Peyer's patch (tissue), 4 donors: Measurements from ENCODE around the gene ENPP1. TPM values are rescaled to one million over a fixed set of nuclear protein-coding genes. Genes with fewer than 3 reads are reported as not detected.

Experiments
- DNase-seq, 3 donors: peaks; one replicate each; pipeline ENCODE4 v3.0.0-alpha.2; 2017 to 2019
- H3K27ac ChIP-seq, 4 donors: fragments of 200-600 bp; sonication (generic); one replicate each; pipeline ENCODE4 v1.5.1; 2016 to 2019
- H3K27me3 ChIP-seq, 2 donors: fragments of 200-600 bp; sonication (generic); one replicate each; pipeline ENCODE4 v1.5.1; 2019
- H3K36me3 ChIP-seq, 3 donors: fragments of 200-600 bp; sonication (generic); one replicate each; pipeline ENCODE4 v1.5.1; 2016 to 2019
- H3K4me1 ChIP-seq, 4 donors: fragments of 200-600 bp; sonication (generic); one replicate each; pipeline ENCODE4 v1.5.1; 2016 to 2019
- H3K4me3 ChIP-seq, 4 donors: fragments of 200-600 bp; sonication (generic); 1 replicate in 3 of 4; 2 replicates in 1 of 4; pipeline ENCODE4 v1.5.1; 2016 to 2019; ENCODE audit warnings: mild to moderate bottlenecking in 1 of 4
- H3K9me3 ChIP-seq, 4 donors: fragments of 200-600 bp; sonication (generic); one replicate each; pipeline ENCODE4 v1.5.1; 2016 to 2019; ENCODE audit warnings: mild to moderate bottlenecking in 1 of 4
- CTCF ChIP-seq, 6 experiments: fragments of 450-650 bp in 4 of 6; fragments of 200-600 bp in 2 of 6; sonication (generic) in 1 of 6; IDR thresholded peaks; one replicate each; pipeline ENCODE4 v1.5.1; 2017 to 2019; ENCODE audit warnings: antibody characterized with exemption in 6 of 6, mild to moderate bottlenecking in 3 of 6, moderate library complexity in 1 of 6
- POLR2A ChIP-seq, 2 donors: fragments of 450-650 bp; IDR thresholded peaks; one replicate each; pipeline ENCODE4 v1.5.1; 2017; ENCODE audit warnings: antibody characterized with exemption in 2 of 2, mild to moderate bottlenecking in 2 of 2, moderate library complexity in 2 of 2
- total RNA-seq, 4 donors: library from RNA; depleted of rRNA; stranded (reverse); fragments of >200 nt; gene quantifications; one replicate each; pipeline ENCODE4 v1.1.0, GENCODE V29; 2016

The ENPP1 gene
- total RNA-seq, 4 donors from 2014 or later = 1.7 to 9.4 (median 7.1) TPM

DNA sequence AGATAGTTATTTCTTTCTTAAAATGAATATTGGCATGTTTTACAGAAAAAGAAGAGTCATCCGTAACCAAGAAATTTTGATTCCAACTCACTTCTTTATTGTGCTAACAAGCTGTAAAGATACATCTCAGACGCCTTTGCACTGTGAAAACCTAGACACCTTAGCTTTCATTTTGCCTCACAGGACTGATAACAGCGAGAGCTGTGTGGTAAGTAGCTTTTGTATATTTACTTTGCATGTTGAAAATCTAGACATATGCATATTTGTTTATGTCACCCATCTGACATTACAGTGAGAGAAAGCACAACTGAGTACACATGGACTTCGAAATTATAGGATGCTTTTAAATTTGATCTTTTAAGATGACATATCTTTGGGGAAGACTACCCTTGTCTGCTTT lies 78.7 kb downstream of the ENPP1 start:
- TF ChIP-seq POLR2A (IDR thresholded peaks at IDR 0.05) (no peak), CTCF (IDR thresholded peaks at IDR 0.05) (no peak)
- Histone ChIP-seq H3K36me3 (no peaks in the 10 kb centered on the region), H3K4me1 (no peaks in the 10 kb centered on the region), H3K4me3 (no peak overlapping the region), H3K9me3 (no peaks in the 10 kb centered on the region), H3K27me3 (no peaks in the 10 kb centered on the region), H3K27ac (no peak overlapping the region)
- DNase-seq = no peak

DNA sequence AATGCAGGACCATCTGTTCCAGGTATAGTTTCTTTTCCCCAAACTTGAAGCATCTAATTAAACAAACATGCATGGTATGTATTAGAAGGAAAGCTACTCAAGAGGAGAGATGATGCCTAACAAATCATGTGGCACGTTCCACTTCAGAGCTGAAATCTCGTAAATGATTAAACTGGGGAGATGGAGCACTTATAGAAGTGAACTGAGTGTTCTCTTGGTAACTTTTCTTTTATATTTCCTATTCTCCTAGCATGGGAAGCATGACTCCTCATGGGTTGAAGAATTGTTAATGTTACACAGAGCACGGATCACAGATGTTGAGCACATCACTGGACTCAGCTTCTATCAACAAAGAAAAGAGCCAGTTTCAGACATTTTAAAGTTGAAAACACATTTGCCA lies 82.3 kb downstream of the ENPP1 start:
- H3K9me3 ChIP-seq = no peaks in the 10 kb centered on the region
- TF ChIP-seq POLR2A (IDR thresholded peaks at IDR 0.05) = no peak
- TF ChIP-seq CTCF (IDR thresholded peaks at IDR 0.05) = no peak

GRCh38 chr6:131893198-131893597 lies 85.4 kb downstream of the ENPP1 start:
- H3K9me3 ChIP-seq = peaks cover 0 to 4% (median 0%) of the 10 kb centered on the region in 4 donors

More for the DNA sequence above, 82.3 kb downstream of the ENPP1 start:
- no peaks in the 10 kb centered on the region for H3K27me3 ChIP-seq
- H3K27ac ChIP-seq = no peak overlapping the region
- DNase-seq = no peak
- H3K4me1 ChIP-seq = peaks cover 0 to 6% (median 0%) of the 10 kb centered on the region in 4 donors
- no peaks in the 10 kb centered on the region for H3K36me3 ChIP-seq
- H3K4me3 ChIP-seq = no peak overlapping the region

GRCh38 chr6:131894493-131895424 lies 86.9 kb downstream of the ENPP1 start:
- Histone ChIP-seq H3K27ac (peak overlapping the region in 3 of 4 donors; percentile 51 to 83 (median 72)), H3K4me1 (peaks cover 0 to 6% (median 0%) of the 10 kb centered on the region in 4 donors), H3K27me3 (no peaks in the 10 kb centered on the region), H3K36me3 (no peaks in the 10 kb centered on the region), H3K9me3 (peaks cover 0 to 4% (median 0%) of the 10 kb centered on the region in 4 donors), H3K4me3 (peak overlapping the region in 1 of 4 donors; percentile 25)
- no peak for TF ChIP-seq POLR2A (IDR thresholded peaks at IDR 0.05)
- no peak for TF ChIP-seq CTCF (IDR thresholded peaks at IDR 0.05)
- DNase-seq = peak in 1 of 3 donors; percentile 72

More at GRCh38 chr6:131893198-131893597, 85.4 kb downstream of the ENPP1 start:
- peaks cover 0 to 6% (median 0%) of the 10 kb centered on the region in 4 donors for H3K4me1 ChIP-seq
- no peak overlapping the region for H3K27ac ChIP-seq
- no peaks in the 10 kb centered on the region for H3K27me3 ChIP-seq
- H3K4me3 ChIP-seq = no peak overlapping the region
- TF ChIP-seq POLR2A (IDR thresholded peaks at IDR 0.05) (no peak), CTCF (IDR thresholded peaks at IDR 0.05) (no peak)
- H3K36me3 ChIP-seq = no peaks in the 10 kb centered on the region
- no peak for DNase-seq

DNA sequence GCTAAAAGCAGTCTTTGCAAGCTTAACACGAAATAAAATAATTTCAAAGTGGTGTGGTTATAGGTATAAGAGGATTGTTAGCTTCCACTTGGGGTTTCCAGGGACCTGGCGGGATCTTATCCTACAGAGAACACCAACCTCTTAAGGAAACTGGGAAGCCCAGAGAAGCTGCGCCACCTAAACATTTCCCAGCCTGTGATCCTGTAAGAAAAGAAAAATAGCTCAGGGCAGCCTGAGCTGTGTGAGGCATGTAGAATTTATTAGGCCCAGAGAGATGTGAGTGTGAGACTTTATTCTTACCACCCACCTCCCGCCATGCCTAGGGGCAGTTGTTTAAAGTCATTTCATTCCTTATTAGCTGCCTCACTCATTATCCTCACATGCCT lies 89.2 kb downstream of the ENPP1 start:
- H3K4me3 ChIP-seq = no peak overlapping the region

More for the DNA sequence above, 89.2 kb downstream of the ENPP1 start:
- Histone ChIP-seq H3K4me1 (peaks cover 0 to 5% (median 0%) of the 10 kb centered on the region in 4 donors), H3K27me3 (no peaks in the 10 kb centered on the region), H3K9me3 (peaks cover 0 to 4% (median 0%) of the 10 kb centered on the region in 4 donors), H3K27ac (no peak overlapping the region), H3K36me3 (no peaks in the 10 kb centered on the region)
- TF ChIP-seq CTCF (IDR thresholded peaks at IDR 0.05) (no peak), POLR2A (IDR thresholded peaks at IDR 0.05) (no peak)
- DNase-seq = no peak
